HK-2 (cell line): ENCODE data around the gene ALPK3.
A peak's percentile ranks its signal among the peaks of the same experiment; 100 is the strongest.
"Not testable (repeated sequence)": the region's sequence is repeated elsewhere in the genome, so short reads cannot be mapped to it uniquely, and the experiment has no call there.

Source experiments
- DNase-seq: peaks from one replicate; pipeline ENCODE4 v3.0.0-alpha.2; 2018; ENCODE audit not compliant: unreplicated experiment

The ALPK3 gene

GRCh38 chr15:84874981-84875699, 58.0 kb downstream of the ALPK3 start:
- DNase-seq = no peak

- no peak for DNase-seq
These were observed 59.1 kb downstream of the ALPK3 start for GRCh38 chr15:84876269-84876668.

GRCh38 chr15:84877701-84878100, 60.5 kb downstream of the ALPK3 start:
- not testable (repeated sequence) for DNase-seq

GRCh38 chr15:84878504-84878903, 61.3 kb downstream of the ALPK3 start:
- DNase-seq = peak; percentile 27

- DNase-seq = no peak
These were observed 62.1 kb downstream of the ALPK3 start for GRCh38 chr15:84879088-84879780.

- DNase-seq = no peak
These were observed 62.9 kb downstream of the ALPK3 start for GRCh38 chr15:84880007-84880406.

DNA sequence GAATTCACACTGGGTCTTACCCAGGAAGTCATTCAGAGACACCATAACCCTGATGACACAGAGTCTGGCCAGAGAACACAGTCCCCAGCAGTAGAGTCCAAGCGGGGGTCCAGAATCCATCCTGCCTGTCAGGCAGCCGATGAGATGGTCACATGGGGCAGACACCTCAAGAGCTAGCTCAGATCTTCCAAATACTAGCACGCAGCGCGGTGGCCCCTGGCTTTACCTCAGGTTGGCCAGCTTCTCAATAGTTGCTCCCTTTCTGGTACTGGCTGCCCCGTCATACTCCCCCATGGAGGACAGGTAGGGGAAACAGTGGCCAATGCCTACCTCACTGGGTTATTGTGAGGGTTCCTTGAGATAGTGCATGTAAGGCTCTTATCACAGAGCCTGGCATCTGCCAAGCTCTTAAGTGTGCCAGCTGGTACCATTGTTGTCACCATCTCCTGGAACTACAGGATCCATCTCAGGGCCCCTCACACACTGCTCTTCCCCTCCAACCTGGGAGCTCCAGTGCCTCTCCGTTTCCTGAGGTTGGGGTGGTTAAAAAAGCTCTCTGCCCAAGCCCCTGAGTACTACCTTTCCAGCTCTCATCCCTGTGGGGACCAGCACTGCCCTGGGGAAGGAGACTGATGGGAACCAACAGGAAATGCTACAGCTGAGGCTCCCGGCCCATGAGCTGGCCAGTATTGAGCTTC, 63.8 kb downstream of the ALPK3 start:
- no peak for DNase-seq

GRCh38 chr15:84881520-84881830, 64.3 kb downstream of the ALPK3 start:
- DNase-seq = no peak

- no peak for DNase-seq
These were observed 66.3 kb downstream of the ALPK3 start for GRCh38 chr15:84883466-84883865.

GRCh38 chr15:84883916-84884781, 67.0 kb downstream of the ALPK3 start, which contains the start of gene SLC28A1:
Gene SLC28A1 (plus strand): TSS chr15:84884662. CDS start chr15:84887761, 3,099 bp downstream.
- DNase-seq = no peak

GRCh38 chr15:84885801-84886200, 68.6 kb downstream of the ALPK3 start:
- no peak for DNase-seq

GRCh38 chr15:84886211-84886983, 69.2 kb downstream of the ALPK3 start:
- no peak for DNase-seq

GRCh38 chr15:84886984-84887299, 69.8 kb downstream of the ALPK3 start:
- no peak for DNase-seq

GRCh38 chr15:84887938-84888337, 70.8 kb downstream of the ALPK3 start:
- no peak for DNase-seq

- no peak for DNase-seq
These were observed 71.5 kb downstream of the ALPK3 start for GRCh38 chr15:84888639-84889038.

- no peak for DNase-seq
These were observed 72.3 kb downstream of the ALPK3 start for GRCh38 chr15:84889313-84889990.

DNA sequence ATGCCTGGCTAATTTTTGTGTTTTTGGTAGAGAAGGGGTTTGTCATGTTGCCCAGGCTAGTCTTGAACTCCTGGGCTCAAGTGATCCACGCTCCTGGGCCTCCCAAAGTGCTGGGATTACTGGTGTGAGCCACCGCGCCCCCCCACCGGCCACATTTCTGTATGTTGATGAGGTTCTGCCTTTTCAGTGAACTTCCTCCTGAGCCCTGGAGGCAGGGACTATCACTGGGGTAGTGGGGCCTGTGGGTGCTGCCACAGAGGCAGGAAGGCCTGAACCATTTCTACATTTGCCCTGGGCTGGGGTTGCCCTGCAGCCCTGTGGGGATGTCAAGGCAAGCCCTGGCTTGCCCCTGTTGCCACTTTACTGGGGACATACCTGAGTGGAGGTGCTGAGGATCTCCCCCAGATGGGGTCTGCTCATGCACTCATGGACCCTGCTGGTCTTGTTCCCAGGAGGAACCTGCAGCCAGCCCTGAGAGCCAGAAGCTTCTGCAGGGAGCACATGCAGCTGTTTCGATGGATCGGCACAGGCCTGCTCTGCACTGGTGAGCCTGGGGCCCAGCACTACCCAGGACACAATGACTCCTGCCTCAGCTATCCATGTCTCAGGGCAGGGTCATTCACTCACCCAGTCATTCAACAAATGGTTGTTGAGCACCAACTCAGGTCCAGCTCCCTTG, 73.0 kb downstream of the ALPK3 start:
- no peak for DNase-seq

GRCh38 chr15:84890670-84891162, 73.6 kb downstream of the ALPK3 start:
- DNase-seq = no peak

DNA sequence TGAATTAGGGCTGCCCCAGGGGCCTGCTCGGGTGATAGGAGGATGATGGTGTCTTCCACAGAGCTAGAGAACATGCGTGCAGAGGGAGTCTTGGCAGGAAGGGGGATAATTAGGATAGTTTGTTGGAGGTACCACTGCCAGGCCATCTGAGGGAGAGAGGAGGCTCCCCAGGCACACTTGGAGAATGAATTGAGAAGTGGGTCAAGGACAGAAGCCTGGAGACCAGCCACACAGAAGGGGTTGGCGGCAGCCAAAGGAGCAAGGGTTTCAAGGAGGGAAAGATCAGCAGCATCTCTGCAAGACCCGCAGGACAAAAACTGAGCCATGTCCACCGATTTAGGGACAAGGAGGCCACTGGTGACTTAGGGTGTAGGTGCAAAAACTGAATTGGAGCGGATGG, 74.2 kb downstream of the ALPK3 start:
- no peak for DNase-seq

- no peak for DNase-seq
These were observed 75.7 kb downstream of the ALPK3 start for GRCh38 chr15:84892786-84893307.
